ENCODE measurements around the gene AKTIP. TPM values are rescaled to one million over a fixed set of nuclear protein-coding genes. Genes with fewer than 3 reads are reported as not detected.
A peak's percentile ranks its signal among the peaks of the same experiment; 100 is the strongest.
"Not testable (repeated sequence)": the region's sequence is repeated elsewhere in the genome, so short reads cannot be mapped to it uniquely, and the experiment has no call there.

AKTIP gene
- 47.4 TPM for polyA plus RNA-seq (ENCODE audit: insufficient read length)

- DNase-seq = peak; percentile 32
Measured at GRCh38 chr16:53502331-53503269, at the start of gene AKTIP. Gene AKTIP (minus strand): TSS chr16:53503209. CDS start chr16:53500259, 2,950 bp downstream.

GRCh38 chr16:53549970-53550690, 47.1 kb upstream of the AKTIP start:
- DNase-seq = peak; percentile 89

DNA sequence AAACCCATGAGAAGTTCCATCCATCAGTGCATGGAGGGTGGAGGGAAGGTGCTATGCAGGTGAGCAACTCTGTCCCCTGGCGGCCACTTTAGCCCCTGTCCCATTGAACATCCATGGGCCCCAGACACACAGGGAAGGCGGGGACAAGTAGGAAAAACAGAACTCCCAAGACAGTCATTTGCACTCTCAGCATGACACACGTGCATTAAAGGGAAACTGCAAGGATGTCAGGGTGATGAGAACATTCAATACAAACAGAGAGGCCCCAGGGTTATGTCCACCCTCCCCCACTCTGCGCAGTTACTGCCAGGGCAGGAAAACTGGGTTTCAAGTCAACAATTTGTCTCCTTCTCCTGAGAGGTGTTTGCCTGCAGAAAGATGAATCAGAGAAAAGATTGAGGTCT, 44.0 kb upstream of the AKTIP start:
- no peak for DNase-seq

- DNase-seq = no peak
Measured at GRCh38 chr16:53545433-53545832, 42.4 kb upstream of the AKTIP start.

- no peak for DNase-seq
Measured at GRCh38 chr16:53542283-53542682, 39.3 kb upstream of the AKTIP start.

GRCh38 chr16:53541326-53541725, 38.3 kb upstream of the AKTIP start:
- DNase-seq = no peak

- not testable (repeated sequence) for DNase-seq
Measured at GRCh38 chr16:53539759-53540718, 37.0 kb upstream of the AKTIP start.

- DNase-seq = not testable (repeated sequence)
Measured at GRCh38 chr16:53539346-53539745, 36.3 kb upstream of the AKTIP start.

DNA sequence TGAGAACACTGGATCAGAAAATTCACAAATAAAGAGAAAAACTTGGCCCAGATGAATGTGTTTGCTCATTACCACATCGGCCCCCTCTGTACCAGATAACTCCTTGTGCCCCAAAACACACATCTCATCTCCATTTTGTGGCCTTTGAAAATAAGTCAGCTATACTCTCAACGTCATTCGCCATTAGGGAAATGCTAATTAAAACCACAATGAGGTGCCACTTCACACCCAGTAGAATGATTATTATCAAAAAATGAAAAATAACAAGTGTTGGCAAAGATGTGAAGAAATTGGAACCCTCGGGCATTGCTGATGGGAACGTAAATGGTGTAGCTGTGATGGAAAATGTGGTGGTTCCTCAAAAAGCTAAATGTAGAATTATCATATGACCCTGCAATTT, 34.6 kb upstream of the AKTIP start:
- DNase-seq = no peak

DNA sequence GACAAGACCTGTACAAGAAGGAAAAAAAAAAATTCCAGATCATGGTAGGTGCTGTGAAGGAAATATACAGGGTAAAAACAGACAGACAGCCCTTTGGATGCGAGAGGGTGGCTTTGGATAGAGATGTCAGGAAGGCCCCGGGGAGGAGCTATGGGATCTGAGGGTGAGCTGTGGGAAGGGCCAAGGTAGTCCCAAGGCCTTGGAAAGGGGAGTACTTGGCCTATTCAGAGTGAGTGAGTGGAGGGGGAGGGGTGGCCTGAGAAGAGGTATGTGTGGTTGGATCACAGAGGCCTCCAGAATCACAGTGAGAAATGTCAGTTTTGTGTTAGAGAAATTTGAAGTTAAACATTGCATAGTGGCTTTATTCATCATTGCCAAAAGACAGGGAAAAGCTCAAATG, 31.2 kb upstream of the AKTIP start:
- no peak for DNase-seq

DNA sequence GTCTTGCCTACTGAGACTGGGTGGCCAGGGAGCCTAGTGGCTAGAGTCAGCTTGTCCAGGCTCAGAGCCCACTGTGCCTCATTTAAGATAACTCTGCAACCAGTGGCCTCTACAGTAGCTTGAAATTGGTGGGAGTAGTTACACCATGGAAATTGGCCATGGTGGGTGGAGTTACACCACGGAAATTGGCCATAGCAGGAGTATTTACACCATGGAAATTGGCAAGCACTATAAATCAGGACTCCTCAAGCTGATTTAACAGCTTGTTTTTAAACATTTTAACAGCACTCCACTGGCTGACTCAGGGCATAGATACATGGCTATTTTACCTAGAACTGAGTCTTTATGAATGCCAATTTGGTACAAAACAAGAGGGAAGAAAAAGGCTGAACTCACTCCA, 27.7 kb upstream of the AKTIP start:
- no peak for DNase-seq

DNA sequence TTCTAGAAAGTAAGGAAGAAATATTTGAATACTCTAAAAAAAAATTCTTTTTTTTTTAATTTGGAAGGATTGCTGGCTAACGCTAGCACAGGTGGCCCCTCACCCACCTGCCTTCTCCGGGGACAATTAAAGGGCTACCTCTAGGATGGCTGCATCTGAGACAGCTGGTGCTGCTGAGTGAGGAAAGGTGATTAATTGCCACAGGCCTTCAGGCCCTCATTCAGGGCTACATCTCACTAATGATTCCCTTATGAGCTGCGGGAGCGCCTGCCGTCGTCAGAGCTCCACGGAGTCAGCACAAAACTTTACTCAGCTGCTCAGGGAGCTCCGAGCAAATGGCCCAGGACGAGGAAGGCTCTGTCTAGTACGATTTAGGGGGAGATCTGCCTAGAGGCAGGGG, 27.0 kb upstream of the AKTIP start:
- no peak for DNase-seq

DNA sequence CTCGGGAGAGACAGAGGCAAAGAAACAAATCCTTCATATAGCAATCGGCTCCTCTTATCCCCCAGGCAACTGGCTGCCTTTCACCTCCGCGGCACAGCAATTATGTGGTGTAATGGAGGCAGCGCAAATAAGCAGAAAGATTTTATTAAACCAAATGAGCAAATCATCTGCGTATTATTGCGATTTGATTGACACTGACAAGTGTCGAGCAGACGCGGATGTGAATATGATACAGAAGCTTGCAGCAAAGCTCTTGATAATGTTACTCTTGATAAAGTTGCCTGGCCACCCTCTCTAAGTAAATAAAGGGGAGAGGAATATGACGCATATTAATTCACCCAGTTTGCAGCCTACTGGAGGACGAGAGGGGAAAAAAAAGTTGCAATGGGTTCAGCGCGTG, 26.5 kb upstream of the AKTIP start:
- no peak for DNase-seq

DNA sequence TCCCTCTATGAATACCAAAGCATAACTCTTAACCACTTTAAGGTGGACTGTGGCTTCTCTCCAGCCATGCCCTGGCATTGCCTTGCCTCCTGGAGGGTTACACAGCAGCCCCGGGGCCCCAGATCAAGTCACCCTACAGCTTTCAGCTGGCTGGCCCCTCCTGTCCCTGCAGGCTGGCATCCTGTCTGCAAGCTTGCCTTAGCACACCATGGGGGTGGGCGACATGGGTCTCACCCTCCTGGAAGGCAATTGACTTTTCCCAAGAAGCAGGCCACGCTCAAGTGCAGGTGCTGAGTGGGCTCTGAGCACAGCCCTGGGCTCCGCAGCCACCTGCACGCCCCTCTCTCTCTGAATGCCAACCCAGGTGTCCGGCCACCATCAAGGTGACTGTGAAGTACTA, 25.8 kb upstream of the AKTIP start:
- no peak for DNase-seq

GRCh38 chr16:53523971-53524548, 21.1 kb upstream of the AKTIP start:
- DNase-seq = no peak

DNA sequence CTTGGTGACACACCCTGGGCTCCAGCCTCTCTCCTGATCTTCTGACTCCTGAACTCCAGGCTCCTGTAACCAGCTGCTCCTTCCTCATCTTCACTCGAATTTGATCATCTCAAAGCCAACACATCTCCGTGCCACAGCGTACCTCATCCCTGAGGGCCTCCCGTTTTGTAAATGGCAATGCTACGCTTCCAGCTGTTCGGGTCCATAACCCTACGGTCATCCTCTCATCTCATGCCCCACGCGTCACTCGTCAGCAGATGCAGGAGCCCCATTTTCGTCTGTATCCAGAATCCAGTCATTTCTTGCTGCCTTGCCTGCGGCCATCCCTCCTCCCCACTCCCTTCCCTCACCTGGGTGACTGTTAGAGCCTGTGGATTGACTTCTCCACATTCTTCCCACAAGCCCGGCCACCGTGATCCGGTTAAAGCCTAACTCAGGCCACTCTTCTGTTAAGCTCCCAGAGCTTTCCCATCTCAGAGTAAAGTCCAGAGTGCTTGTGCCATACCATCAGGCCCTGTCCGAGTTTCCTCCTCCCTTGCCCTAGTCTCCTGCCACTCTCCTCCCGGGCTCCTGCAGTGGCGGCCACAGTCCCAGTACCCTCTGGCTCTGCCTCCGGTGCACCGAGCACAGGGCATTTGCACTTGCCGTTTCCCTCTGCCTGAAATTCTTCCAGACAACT, 20.3 kb upstream of the AKTIP start:
- DNase-seq = no peak

- no peak for DNase-seq
Measured at GRCh38 chr16:53519417-53520091, 16.5 kb upstream of the AKTIP start.

- no peak for DNase-seq
Measured at GRCh38 chr16:53518550-53519416, 15.8 kb upstream of the AKTIP start.

DNA sequence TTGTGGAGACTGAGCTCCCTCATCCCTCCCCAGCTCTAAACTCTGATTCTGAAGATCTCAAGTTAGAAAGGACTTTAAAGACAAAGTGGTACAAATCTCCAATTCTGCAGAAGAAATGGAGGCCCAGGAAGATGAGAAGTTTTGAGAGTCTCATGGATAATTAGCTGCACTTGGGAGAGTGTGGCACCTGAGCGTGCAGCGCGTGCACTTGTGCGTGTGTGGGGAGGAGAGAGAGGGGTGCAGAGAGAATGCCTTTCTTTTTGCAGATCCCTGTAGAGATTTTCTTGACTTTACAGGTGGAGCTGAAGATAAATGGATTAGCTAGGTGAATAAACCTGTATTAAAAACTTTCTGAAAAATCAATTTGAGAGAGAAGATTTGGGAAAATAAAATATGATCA, 14.8 kb upstream of the AKTIP start:
- no peak for DNase-seq

DNA sequence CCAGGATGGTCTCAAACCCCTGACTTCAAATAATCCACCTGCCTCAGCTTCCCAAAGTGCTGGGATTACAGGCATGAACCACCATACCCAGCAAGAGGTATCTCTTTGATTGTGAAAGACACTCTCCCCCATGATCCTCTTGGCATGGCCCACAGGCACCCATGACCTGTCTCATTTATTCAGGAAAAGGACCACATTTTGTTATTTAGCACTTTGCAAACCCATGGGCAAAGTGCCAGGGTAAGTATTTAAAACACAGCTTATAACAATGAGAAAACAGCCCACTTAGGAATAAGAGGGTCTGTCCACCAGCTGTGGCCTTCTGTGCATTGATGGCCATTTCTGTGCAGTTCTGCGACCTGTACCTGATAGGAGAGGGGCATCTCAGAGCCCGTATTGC, 12.8 kb upstream of the AKTIP start:
- DNase-seq = no peak
